Activated CD4-positive, alpha-beta T cell treated with anti-CD3 and anti-CD28 coated beads, Interleukin-2, amount 10 ng/mL, durations not matched to agents 24 days and 14 days (primary cell): Measurements from ENCODE around the gene WDR59. TPM values are rescaled to one million over a fixed set of nuclear protein-coding genes. Genes with fewer than 3 reads are reported as not detected.

Experiments
- DNase-seq: peaks from one replicate; pipeline ENCODE4 v3.0.0; 2022
- H3K27ac Mint-ChIP-seq: one replicate; pipeline ENCODE4 v1.8.0; 2022; ENCODE audit warnings: mild to moderate bottlenecking, mixed read lengths
- H3K27me3 Mint-ChIP-seq: one replicate; pipeline ENCODE4 v1.8.0; 2022; ENCODE audit warnings: mixed read lengths
- H3K36me3 Mint-ChIP-seq: one replicate; pipeline ENCODE4 v1.8.0; 2022; ENCODE audit warnings: low read depth, mild to moderate bottlenecking, mixed read lengths
- H3K4me1 Mint-ChIP-seq: one replicate; pipeline ENCODE4 v1.8.0; 2021; ENCODE audit warnings: mixed read lengths
- H3K4me3 Mint-ChIP-seq: one replicate; pipeline ENCODE4 v1.8.0; 2022; ENCODE audit warnings: mild to moderate bottlenecking, moderate library complexity, mixed read lengths
- H3K9me3 Mint-ChIP-seq: one replicate; pipeline ENCODE4 v1.8.0; 2021; ENCODE audit warnings: mixed read lengths
- intact Hi-C: fragments of 100-400 bp; cut with micrococcal nuclease; formaldehyde crosslinking; loops from one replicate; pipeline ENCODE4 v1.15.1; 2023
- total RNA-seq: library from RNA; stranded (reverse); gene quantifications from 2 replicates; pipeline ENCODE4 v1.2.3, GENCODE V29; 2022

WDR59 gene
- total RNA-seq, 1 donor from 2014 or later = 91.5 TPM

GRCh38 chr16:74841469-74841868 is 143.5 kb downstream of the WDR59 start:
- H3K36me3 Mint-ChIP-seq = no peaks in the 10 kb centered on the region
- peaks cover 14% of the 10 kb centered on the region for H3K27me3 Mint-ChIP-seq
- intact Hi-C loops = no loop called here
- H3K4me1 Mint-ChIP-seq = no peaks in the 10 kb centered on the region
- no peak overlapping the region for H3K27ac Mint-ChIP-seq
- H3K9me3 Mint-ChIP-seq = no peaks in the 10 kb centered on the region
- no peak for DNase-seq
- H3K4me3 Mint-ChIP-seq = no peak overlapping the region

- H3K27ac Mint-ChIP-seq = no peak overlapping the region
- intact Hi-C loops = no loop called here
- no peaks in the 10 kb centered on the region for H3K36me3 Mint-ChIP-seq
- no peak overlapping the region for H3K4me3 Mint-ChIP-seq
- H3K9me3 Mint-ChIP-seq = no peaks in the 10 kb centered on the region
- H3K27me3 Mint-ChIP-seq = peaks cover 11% of the 10 kb centered on the region
- H3K4me1 Mint-ChIP-seq = no peaks in the 10 kb centered on the region
- DNase-seq = no peak
These were observed 147.9 kb downstream of the WDR59 start for GRCh38 chr16:74837056-74837455.

GRCh38 chr16:74836111-74836671 is 148.7 kb downstream of the WDR59 start:
- Mint-ChIP-seq H3K9me3 (no peaks in the 10 kb centered on the region), H3K27me3 (peaks cover 4% of the 10 kb centered on the region), H3K27ac (no peak overlapping the region), H3K36me3 (no peaks in the 10 kb centered on the region), H3K4me1 (no peaks in the 10 kb centered on the region), H3K4me3 (no peak overlapping the region)
- no peak for DNase-seq
- intact Hi-C loops = no loop called here

GRCh38 chr16:74832228-74832627 is 152.7 kb downstream of the WDR59 start:
- Mint-ChIP-seq H3K4me3 (no peak overlapping the region), H3K27ac (no peak overlapping the region), H3K4me1 (no peaks in the 10 kb centered on the region), H3K27me3 (peaks cover 8% of the 10 kb centered on the region), H3K9me3 (no peaks in the 10 kb centered on the region), H3K36me3 (no peaks in the 10 kb centered on the region)
- intact Hi-C loops = no loop called here
- DNase-seq = no peak

GRCh38 chr16:74831467-74831866 is 153.5 kb downstream of the WDR59 start:
- H3K36me3 Mint-ChIP-seq = no peaks in the 10 kb centered on the region
- H3K27me3 Mint-ChIP-seq = peaks cover 8% of the 10 kb centered on the region
- intact Hi-C loops = no loop called here
- peaks cover 3% of the 10 kb centered on the region for H3K4me1 Mint-ChIP-seq
- no peak overlapping the region for H3K4me3 Mint-ChIP-seq
- no peaks in the 10 kb centered on the region for H3K9me3 Mint-ChIP-seq
- DNase-seq = no peak
- H3K27ac Mint-ChIP-seq = no peak overlapping the region

- Mint-ChIP-seq H3K9me3 (no peaks in the 10 kb centered on the region), H3K4me1 (peaks cover 3% of the 10 kb centered on the region), H3K36me3 (no peaks in the 10 kb centered on the region), H3K27ac (no peak overlapping the region), H3K4me3 (no peak overlapping the region), H3K27me3 (peaks cover 8% of the 10 kb centered on the region)
- DNase-seq = no peak
- intact Hi-C loops = no loop called here
These were observed 154.3 kb downstream of the WDR59 start for GRCh38 chr16:74830648-74831047.

- no peaks in the 10 kb centered on the region for H3K36me3 Mint-ChIP-seq
- intact Hi-C loops = no loop called here
- H3K4me3 Mint-ChIP-seq = no peak overlapping the region
- no peaks in the 10 kb centered on the region for H3K9me3 Mint-ChIP-seq
- peaks cover 8% of the 10 kb centered on the region for H3K27me3 Mint-ChIP-seq
- H3K27ac Mint-ChIP-seq = no peak overlapping the region
- peaks cover 3% of the 10 kb centered on the region for H3K4me1 Mint-ChIP-seq
- no peak for DNase-seq
These were observed 155.3 kb downstream of the WDR59 start for GRCh38 chr16:74829637-74830036.

- Mint-ChIP-seq H3K4me3 (no peak overlapping the region), H3K27ac (no peak overlapping the region), H3K27me3 (peaks cover 12% of the 10 kb centered on the region), H3K9me3 (no peaks in the 10 kb centered on the region), H3K36me3 (no peaks in the 10 kb centered on the region), H3K4me1 (peaks cover 3% of the 10 kb centered on the region)
- intact Hi-C loops = no loop called here
- DNase-seq = no peak
These were observed 159.0 kb downstream of the WDR59 start for GRCh38 chr16:74825941-74826340.

- no peaks in the 10 kb centered on the region for H3K36me3 Mint-ChIP-seq
- peaks cover 3% of the 10 kb centered on the region for H3K4me1 Mint-ChIP-seq
- no peaks in the 10 kb centered on the region for H3K9me3 Mint-ChIP-seq
- intact Hi-C loops = no loop called here
- DNase-seq = no peak
- no peak overlapping the region for H3K27ac Mint-ChIP-seq
- peaks cover 12% of the 10 kb centered on the region for H3K27me3 Mint-ChIP-seq
- H3K4me3 Mint-ChIP-seq = no peak overlapping the region
These were observed 159.9 kb downstream of the WDR59 start for GRCh38 chr16:74825016-74825415.

Other genes with a start within 250 kb of the WDR59 start
- not detected in 2 replicates for gene FA2H, start 210.3 kb downstream of the WDR59 start, total RNA-seq
- gene ZNRF1, start 13.9 kb upstream of the WDR59 start, total RNA-seq = 41.4 and 46.8 TPM in 2 replicates
- 0.09 and 0.24 TPM in 2 replicates for gene LDHD, start 131.7 kb upstream of the WDR59 start, total RNA-seq
- 14.3 and 16.5 TPM in 2 replicates for gene ZFP1, start 163.4 kb upstream of the WDR59 start, total RNA-seq
- not detected in 2 replicates for gene CTRB2, start 222.0 kb upstream of the WDR59 start, total RNA-seq
- not detected in 2 replicates for gene CTRB1, start 233.9 kb upstream of the WDR59 start, total RNA-seq